HL-60 (cell line): Measurements from ENCODE around the gene ABO.

Experiments used
- DNase-seq, 2 experiments: peaks; one replicate each; pipeline ENCODE4 v3.0.0-alpha.2; 2010 to 2020; ENCODE audit warnings: low read depth in 1 of 2, low spot score in 1 of 2
- H3K27ac ChIP-seq: fragments of 250-450 bp; sonication (Bioruptor Pico); replicated peaks from 2 replicates; pipeline ENCODE4 v1.5.1; 2020; ENCODE audit warnings: mild to moderate bottlenecking, moderate library complexity
- H3K27me3 ChIP-seq: fragments of 250-450 bp; sonication (Bioruptor Pico); 2 replicates; pipeline ENCODE4 v1.5.1; 2021; ENCODE audit warnings: mild to moderate bottlenecking, moderate library complexity; ENCODE audit not compliant: insufficient read depth, poor library complexity, severe bottlenecking
- H3K4me3 ChIP-seq: replicated peaks from 2 replicates; pipeline ENCODE4 v1.5.1; 2011; ENCODE audit warnings: mild to moderate bottlenecking, control low read depth, low read length; ENCODE audit not compliant: insufficient read depth
- CTCF ChIP-seq: IDR thresholded peaks from one replicate; pipeline ENCODE4 v1.5.1; 2011; ENCODE audit warnings: low read length, control low read depth, inconsistent platforms; ENCODE audit not compliant: insufficient read depth
- GABPA ChIP-seq: IDR thresholded peaks from 2 replicates; pipeline ENCODE4 v1.6.1; 2012; ENCODE audit warnings: low read depth
- POLR2AphosphoS5 ChIP-seq: IDR thresholded peaks from 2 replicates; pipeline ENCODE4 v1.6.1; 2012; ENCODE audit warnings: low read depth
- SPI1 ChIP-seq: IDR thresholded peaks from 2 replicates; pipeline ENCODE4 v1.6.1; 2012; ENCODE audit warnings: low read depth, mild to moderate bottlenecking, borderline replicate concordance
- TF ChIP-seq, protein P1 (sequence below): IDR thresholded peaks from 2 replicates; pipeline ENCODE4 v1.6.1; 2012; ENCODE audit warnings: low read depth; ENCODE audit not compliant: insufficient replicate concordance

ABO gene

GRCh38 chr9:133315997-133316396, 41.0 kb upstream of the ABO start:
- H3K27me3 ChIP-seq: no peaks in the 10 kb centered on the region
- DNase-seq: no peak
- H3K27ac ChIP-seq: no peak overlapping the region
- TF ChIP-seq GABPA: no peak
- TF ChIP-seq CTCF: no peak
- TF ChIP-seq POLR2AphosphoS5: no peak
- H3K4me3 ChIP-seq: no peak overlapping the region

- no peak for DNase-seq
- Histone ChIP-seq H3K27ac (no peak overlapping the region), H3K4me3 (no peak overlapping the region), H3K27me3 (peaks cover 5% of the 10 kb centered on the region)
- TF ChIP-seq SPI1: no peak
- TF ChIP-seq, protein P1, sequence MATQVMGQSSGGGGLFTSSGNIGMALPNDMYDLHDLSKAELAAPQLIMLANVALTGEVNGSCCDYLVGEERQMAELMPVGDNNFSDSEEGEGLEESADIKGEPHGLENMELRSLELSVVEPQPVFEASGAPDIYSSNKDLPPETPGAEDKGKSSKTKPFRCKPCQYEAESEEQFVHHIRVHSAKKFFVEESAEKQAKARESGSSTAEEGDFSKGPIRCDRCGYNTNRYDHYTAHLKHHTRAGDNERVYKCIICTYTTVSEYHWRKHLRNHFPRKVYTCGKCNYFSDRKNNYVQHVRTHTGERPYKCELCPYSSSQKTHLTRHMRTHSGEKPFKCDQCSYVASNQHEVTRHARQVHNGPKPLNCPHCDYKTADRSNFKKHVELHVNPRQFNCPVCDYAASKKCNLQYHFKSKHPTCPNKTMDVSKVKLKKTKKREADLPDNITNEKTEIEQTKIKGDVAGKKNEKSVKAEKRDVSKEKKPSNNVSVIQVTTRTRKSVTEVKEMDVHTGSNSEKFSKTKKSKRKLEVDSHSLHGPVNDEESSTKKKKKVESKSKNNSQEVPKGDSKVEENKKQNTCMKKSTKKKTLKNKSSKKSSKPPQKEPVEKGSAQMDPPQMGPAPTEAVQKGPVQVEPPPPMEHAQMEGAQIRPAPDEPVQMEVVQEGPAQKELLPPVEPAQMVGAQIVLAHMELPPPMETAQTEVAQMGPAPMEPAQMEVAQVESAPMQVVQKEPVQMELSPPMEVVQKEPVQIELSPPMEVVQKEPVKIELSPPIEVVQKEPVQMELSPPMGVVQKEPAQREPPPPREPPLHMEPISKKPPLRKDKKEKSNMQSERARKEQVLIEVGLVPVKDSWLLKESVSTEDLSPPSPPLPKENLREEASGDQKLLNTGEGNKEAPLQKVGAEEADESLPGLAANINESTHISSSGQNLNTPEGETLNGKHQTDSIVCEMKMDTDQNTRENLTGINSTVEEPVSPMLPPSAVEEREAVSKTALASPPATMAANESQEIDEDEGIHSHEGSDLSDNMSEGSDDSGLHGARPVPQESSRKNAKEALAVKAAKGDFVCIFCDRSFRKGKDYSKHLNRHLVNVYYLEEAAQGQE: no peak
- no peak for TF ChIP-seq CTCF
- no peak for TF ChIP-seq GABPA
- TF ChIP-seq POLR2AphosphoS5: no peak
These were observed 34.6 kb upstream of the ABO start for GRCh38 chr9:133309608-133310007.

DNA sequence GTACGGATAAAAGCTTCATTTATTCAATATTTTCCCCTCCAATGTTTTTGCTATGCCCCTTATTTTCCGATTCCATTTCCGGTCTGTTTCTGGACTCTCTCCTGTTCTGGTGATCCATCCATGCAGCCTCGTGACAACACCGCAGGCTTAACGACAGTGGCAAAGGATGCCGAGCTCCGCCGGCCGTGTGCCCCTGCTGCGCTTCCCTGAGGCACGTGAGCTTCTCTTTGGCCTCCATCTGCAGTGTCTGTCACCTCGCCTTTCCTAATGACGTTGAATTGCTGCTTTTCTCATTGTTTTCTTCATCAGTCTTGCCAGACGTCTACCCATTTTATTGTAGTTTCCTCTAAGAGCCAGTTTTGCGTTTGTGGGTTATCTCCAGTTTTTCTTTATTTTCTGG, 32.3 kb upstream of the ABO start:
- no peak for TF ChIP-seq CTCF
- TF ChIP-seq GABPA: no peak
- TF ChIP-seq POLR2AphosphoS5: no peak
- TF ChIP-seq SPI1: no peak
- TF ChIP-seq, protein P1: no peak
- Histone ChIP-seq H3K4me3 (no peak overlapping the region), H3K27me3 (peaks cover 5% of the 10 kb centered on the region), H3K27ac (no peak overlapping the region)
- no peak for DNase-seq

GRCh38 chr9:133306242-133307204, 31.5 kb upstream of the ABO start:
- peaks cover 5% of the 10 kb centered on the region for H3K27me3 ChIP-seq
- DNase-seq: no peak
- H3K27ac ChIP-seq: no peak overlapping the region
- H3K4me3 ChIP-seq: no peak overlapping the region
- TF ChIP-seq POLR2AphosphoS5 (no peak), CTCF (no peak), GABPA (no peak), SPI1 (no peak)
- TF ChIP-seq, protein P1: no peak
